ENCODE measurements around the gene CLTCL1. TPM values are rescaled to one million over a fixed set of nuclear protein-coding genes. Genes with fewer than 3 reads are reported as not detected.

CLTCL1 gene
- total RNA-seq, 1 donor from 2014 or later = 10.9 TPM

- no peak for DNase-seq (ENCODE audit: low spot score)
These were observed 158.0 kb downstream of the CLTCL1 start for GRCh38 chr22:19133561-19133960.

GRCh38 chr22:19132693-19133400 lies 158.7 kb downstream of the CLTCL1 start:
- no peak for DNase-seq (ENCODE audit: low spot score)

GRCh38 chr22:19132153-19132552 lies 159.4 kb downstream of the CLTCL1 start:
- no peak for DNase-seq (ENCODE audit: low spot score)

- DNase-seq (ENCODE audit: low spot score) = no peak
These were observed 159.9 kb downstream of the CLTCL1 start for GRCh38 chr22:19131685-19132015.

GRCh38 chr22:19130959-19131684 lies 160.4 kb downstream of the CLTCL1 start, which contains the start of gene TSSK2:
Gene TSSK2 (plus strand): TSS chr22:19131308. CDS start chr22:19131400, 92 bp downstream.
- no peak for DNase-seq (ENCODE audit: low spot score)

GRCh38 chr22:19129871-19130270 lies 161.6 kb downstream of the CLTCL1 start:
- no peak for DNase-seq (ENCODE audit: low spot score)

Other genes with a start within 250 kb of the CLTCL1 start
- gene DGCR2, start 169.3 kb downstream of the CLTCL1 start, total RNA-seq = 30.2 TPM
- not detected for gene TSSK2, start 160.4 kb downstream of the CLTCL1 start, total RNA-seq
- 10.9 TPM for gene ESS2, start 147.1 kb downstream of the CLTCL1 start, total RNA-seq
- not detected for gene GSC2, start 141.4 kb downstream of the CLTCL1 start, total RNA-seq
- gene SLC25A1, start 113.0 kb downstream of the CLTCL1 start, total RNA-seq = 171 TPM
- 29.2 TPM for gene HIRA, start 140.0 kb upstream of the CLTCL1 start, total RNA-seq
- 25.8 TPM for gene MRPL40, start 140.8 kb upstream of the CLTCL1 start, total RNA-seq
- gene C22orf39, start 156.0 kb upstream of the CLTCL1 start, total RNA-seq = 26.3 TPM
- 55.4 TPM for gene UFD1, start 187.5 kb upstream of the CLTCL1 start, total RNA-seq
- not detected for gene CDC45, start 188.2 kb upstream of the CLTCL1 start, total RNA-seq
- 151 TPM for gene CLDN5, start 232.7 kb upstream of the CLTCL1 start, total RNA-seq

Measured in mesenteric fat pad (tissue), 1 donor.